Measurements from ENCODE around the gene TMEM179.

DNA sequence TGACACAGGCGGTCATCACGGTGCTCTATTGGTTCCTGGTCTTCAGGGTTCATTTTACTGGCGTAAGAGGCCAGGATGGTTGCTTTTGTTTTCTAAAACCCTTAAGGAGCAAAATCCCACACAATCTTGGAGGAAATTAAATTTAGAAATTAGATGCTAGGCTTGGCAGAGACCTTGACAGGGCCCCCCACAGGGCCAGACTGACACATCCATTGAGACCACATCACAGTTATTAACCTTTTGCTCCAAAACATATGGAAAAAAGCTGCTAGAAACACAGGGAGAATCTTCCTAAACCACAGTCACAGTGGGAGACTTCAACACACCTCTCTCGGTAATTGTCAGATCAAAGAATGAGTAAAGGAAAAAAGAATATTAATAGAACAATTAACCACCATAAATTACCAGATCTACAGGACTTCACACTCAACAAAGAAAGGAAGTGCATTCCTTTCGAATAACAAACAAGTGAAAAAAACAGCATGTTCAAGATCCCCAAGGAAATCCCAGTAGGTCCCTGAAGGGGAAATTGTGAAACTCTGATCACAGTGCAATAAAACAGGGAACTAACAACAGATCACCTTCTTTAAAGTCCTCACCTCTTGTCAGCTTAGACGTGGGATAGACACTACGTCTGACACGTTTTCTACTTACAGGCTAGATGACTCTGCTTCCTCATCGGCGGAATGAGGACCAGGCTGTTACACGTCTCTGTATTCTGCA is 40.2 kb upstream of the TMEM179 start:
- TF ChIP-seq EZH2 (IDR thresholded peaks at IDR 0.05; ENCODE audit: borderline replicate concordance, insufficient read depth, low read length, poor library complexity, severe bottlenecking) (no peak), MXI1 (conservative IDR thresholded peaks at IDR 0.05; ENCODE audit: poor library complexity, severe bottlenecking) (no peak), POLR2AphosphoS5 (IDR thresholded peaks at IDR 0.05) (no peak), RAD21 (conservative IDR thresholded peaks at IDR 0.05) (no peak), TAF1 (IDR thresholded peaks at IDR 0.05; ENCODE audit: low read depth) (no peak)
- TF ChIP-seq, protein P1, sequence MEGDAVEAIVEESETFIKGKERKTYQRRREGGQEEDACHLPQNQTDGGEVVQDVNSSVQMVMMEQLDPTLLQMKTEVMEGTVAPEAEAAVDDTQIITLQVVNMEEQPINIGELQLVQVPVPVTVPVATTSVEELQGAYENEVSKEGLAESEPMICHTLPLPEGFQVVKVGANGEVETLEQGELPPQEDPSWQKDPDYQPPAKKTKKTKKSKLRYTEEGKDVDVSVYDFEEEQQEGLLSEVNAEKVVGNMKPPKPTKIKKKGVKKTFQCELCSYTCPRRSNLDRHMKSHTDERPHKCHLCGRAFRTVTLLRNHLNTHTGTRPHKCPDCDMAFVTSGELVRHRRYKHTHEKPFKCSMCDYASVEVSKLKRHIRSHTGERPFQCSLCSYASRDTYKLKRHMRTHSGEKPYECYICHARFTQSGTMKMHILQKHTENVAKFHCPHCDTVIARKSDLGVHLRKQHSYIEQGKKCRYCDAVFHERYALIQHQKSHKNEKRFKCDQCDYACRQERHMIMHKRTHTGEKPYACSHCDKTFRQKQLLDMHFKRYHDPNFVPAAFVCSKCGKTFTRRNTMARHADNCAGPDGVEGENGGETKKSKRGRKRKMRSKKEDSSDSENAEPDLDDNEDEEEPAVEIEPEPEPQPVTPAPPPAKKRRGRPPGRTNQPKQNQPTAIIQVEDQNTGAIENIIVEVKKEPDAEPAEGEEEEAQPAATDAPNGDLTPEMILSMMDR (IDR thresholded peaks at IDR 0.05; ENCODE audit: poor library complexity, severe bottlenecking): no peak
- TF ChIP-seq, protein P2, sequence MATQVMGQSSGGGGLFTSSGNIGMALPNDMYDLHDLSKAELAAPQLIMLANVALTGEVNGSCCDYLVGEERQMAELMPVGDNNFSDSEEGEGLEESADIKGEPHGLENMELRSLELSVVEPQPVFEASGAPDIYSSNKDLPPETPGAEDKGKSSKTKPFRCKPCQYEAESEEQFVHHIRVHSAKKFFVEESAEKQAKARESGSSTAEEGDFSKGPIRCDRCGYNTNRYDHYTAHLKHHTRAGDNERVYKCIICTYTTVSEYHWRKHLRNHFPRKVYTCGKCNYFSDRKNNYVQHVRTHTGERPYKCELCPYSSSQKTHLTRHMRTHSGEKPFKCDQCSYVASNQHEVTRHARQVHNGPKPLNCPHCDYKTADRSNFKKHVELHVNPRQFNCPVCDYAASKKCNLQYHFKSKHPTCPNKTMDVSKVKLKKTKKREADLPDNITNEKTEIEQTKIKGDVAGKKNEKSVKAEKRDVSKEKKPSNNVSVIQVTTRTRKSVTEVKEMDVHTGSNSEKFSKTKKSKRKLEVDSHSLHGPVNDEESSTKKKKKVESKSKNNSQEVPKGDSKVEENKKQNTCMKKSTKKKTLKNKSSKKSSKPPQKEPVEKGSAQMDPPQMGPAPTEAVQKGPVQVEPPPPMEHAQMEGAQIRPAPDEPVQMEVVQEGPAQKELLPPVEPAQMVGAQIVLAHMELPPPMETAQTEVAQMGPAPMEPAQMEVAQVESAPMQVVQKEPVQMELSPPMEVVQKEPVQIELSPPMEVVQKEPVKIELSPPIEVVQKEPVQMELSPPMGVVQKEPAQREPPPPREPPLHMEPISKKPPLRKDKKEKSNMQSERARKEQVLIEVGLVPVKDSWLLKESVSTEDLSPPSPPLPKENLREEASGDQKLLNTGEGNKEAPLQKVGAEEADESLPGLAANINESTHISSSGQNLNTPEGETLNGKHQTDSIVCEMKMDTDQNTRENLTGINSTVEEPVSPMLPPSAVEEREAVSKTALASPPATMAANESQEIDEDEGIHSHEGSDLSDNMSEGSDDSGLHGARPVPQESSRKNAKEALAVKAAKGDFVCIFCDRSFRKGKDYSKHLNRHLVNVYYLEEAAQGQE (IDR thresholded peaks at IDR 0.05; ENCODE audit: borderline replicate concordance): peak; percentile 22

Data from neural cell (in vitro differentiated cells).